Measurements from ENCODE around the gene NMT2.
A peak's percentile ranks its signal among the peaks of the same experiment; 100 is the strongest.

GRCh38 chr10:15106352-15107013, 62.0 kb downstream of the NMT2 start:
- TF ChIP-seq CTCF (conservative IDR thresholded peaks at IDR 0.05; ENCODE audit: low read depth, low read length), result peak; percentile 91
- no peak for TF ChIP-seq RFX5 (IDR thresholded peaks at IDR 0.05; ENCODE audit: low read depth, low read length)
- TF ChIP-seq POLR2A (IDR thresholded peaks at IDR 0.05; ENCODE audit: low read depth, low read length), result no peak
- no peak for TF ChIP-seq ELK1 (IDR thresholded peaks at IDR 0.05; ENCODE audit: borderline replicate concordance, low read depth, low read length)
- TF ChIP-seq SMC3 (IDR thresholded peaks at IDR 0.05; ENCODE audit: low read depth, low read length), result peak; percentile 73
- peak; percentile 88 for TF ChIP-seq RAD21 (IDR thresholded peaks at IDR 0.05; ENCODE audit: low read length)
- TF ChIP-seq CEBPB (IDR thresholded peaks at IDR 0.05; ENCODE audit: low read depth, low read length), result no peak
- no peak for TF ChIP-seq CHD1 (IDR thresholded peaks at IDR 0.05; ENCODE audit: low read depth, low read length)
- no peak for TF ChIP-seq FOS (IDR thresholded peaks at IDR 0.05; ENCODE audit: low read depth, low read length)
- TF ChIP-seq USF2 (IDR thresholded peaks at IDR 0.05; ENCODE audit: low read depth, low read length), result no peak
